NCI-H748 treated with DMSO at 0.1 percent for 48 hours (cell line): ENCODE data around the gene OVCA2.

Experiments used
- DNase-seq: peaks from one replicate; lab custom pipeline; 2025; lab: John Stamatoyannopoulos, UW

The OVCA2 gene

DNA sequence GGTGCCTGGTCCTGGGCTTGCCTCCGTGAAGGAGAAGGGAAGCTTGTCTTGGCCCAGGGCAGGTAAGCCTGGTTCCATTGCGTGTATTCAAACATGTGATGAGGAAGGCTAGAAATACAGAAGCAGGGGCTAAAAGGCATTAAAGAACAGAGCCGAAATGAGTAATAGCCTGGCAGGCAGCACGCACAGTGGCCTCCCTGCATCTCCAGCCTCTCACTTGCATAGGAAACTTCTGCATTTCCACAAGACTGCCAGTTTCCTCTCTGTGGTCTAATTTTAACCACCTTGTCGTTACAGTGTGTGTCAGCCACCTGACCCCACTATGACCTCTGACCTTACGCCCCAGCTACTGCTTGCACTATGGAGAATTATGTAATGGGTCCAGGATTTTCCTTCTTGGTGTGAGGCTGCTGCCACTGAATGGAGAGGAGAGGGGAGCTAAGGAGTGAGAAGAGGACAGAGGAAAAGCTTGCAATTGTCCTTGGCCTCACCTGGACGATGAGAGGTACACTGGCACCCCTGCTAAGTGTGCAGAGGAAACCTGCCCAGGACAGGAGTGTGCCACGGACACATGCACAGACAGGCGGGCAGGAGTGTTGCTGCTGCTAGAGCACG is 45.9 kb downstream of the OVCA2 start:
- DNase-seq = no peak

DNA sequence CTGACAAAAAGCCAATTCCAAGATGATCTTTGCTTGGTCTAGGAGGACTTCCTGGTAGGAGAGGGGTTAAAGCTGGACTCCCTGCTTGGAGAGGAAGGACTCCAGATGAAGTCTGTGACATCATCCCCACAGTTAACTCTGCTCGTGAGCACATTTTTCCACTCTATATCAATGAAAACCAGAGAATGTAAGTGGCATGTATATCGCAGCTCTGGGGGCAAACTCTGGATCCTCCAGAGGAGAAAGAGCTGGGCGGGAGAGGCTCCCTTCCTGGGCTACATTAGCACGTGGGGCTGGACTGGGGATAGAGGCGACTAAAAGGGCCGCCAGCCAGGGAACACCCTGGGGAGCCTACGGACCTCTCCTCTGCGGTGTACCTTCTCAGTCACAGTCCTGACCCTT is 47.2 kb downstream of the OVCA2 start:
- DNase-seq = no peak

DNA sequence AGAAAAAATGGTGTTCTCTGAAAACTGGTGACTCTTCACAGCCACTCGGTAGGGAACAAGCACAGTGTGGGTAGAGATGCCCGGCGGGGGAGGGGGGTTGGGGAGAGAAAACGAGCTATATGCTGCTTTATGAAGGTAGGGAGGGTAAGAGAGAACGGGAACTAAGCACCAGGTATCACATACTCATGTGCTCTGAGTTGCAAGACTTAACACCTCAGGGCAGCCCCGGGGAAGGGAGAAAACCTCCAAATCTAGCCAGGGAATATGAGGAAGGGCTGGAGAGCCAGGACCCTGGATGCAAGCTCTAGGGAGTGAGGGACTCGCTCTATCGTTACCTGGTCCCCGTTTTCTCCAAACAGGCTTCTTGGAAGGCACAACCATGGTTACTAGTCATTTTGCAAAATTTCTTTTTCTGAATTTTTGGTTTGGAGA is 48.4 kb downstream of the OVCA2 start:
- no peak for DNase-seq

DNA sequence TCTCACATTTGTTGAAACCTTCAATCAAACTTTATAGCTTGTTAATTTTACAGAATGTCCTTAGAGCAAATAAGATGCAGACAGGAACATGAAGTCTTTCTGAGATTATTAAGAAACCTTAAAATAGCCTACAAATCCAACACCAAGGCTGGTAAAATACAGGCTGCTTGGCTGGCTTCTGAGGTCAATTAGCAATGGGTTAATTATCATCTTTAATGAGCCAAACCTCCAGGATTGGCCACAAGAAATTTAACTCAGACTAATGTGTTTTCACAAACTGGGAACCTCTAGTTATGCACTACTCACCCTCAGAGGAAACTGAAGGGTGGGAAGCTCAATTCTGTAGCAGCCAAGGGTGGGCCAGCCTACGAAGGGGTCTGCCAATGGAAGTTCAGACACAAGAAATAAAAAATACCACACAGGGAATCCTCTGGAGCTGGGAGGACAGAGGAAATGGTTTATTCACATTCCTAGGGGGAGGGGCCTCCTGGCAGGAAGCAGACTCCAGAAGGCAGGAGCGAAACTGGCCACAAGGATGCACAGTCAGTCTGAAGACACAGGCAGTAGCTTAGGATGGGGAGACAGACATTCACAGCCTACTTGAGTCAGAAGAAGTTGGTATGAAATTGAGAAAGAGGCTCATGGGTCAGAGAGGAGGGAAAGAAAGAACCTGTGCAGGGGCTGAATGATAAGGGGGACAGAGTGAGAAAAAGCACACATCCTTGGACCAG is 49.1 kb downstream of the OVCA2 start:
- no peak for DNase-seq

DNA sequence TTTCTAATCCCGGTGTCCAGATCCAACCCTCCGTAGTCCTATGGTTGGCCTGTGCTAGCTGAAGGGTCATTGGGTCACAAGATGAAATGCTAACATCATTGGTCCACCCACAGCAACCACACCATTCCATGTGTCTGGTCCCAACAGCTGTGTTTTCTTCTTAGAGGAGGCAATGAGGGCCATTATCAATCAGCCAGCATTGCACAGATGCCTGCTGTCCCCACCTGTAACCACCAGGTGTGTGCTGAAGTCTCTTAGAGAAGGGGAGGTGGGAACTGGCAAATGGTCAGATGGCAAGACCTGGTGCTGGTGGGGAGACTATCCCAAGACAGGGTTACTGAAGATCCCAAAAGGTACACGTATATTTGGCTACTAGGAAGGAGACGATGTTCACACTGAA is 50.4 kb downstream of the OVCA2 start:
- DNase-seq = no peak
